NCI-H524 (cell line): ENCODE measurements around the gene PPP6R1.
"Not testable (repeated sequence)": the region's sequence is repeated elsewhere in the genome, so short reads cannot be mapped to it uniquely, and the experiment has no call there.

Source experiments
- DNase-seq, 2 experiments: peaks; one replicate each; lab custom pipeline; 2025; lab: John Stamatoyannopoulos, UW

Gene PPP6R1

DNA sequence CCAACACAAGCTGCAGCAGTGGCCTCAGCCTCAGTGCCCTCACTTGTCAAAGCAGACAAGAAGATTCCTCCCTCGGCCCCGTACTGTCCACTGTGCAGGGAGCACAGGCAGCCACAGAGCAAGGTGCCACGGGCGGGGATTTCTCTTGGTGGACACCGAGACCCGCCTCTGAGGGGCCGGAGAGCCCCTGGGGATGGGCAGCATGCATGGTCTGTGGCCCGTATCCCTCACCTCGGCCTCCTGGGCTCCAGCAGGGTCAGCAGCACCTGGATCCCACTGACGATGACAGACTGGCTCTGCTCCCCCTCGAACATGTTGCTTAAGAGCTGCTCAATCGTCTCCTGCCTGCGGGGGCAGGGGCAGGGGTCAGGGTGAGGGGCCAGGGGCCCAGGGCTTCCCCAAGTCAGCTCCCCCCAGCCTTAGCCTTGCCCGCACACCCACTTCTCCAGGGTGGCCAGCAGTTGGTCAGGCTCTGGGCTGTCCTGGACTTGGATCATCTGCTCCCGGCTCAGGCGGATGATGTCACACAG, 16.8 kb downstream of the PPP6R1 start:
- no peak for DNase-seq

GRCh38 chr19:55241143-55241934, 17.5 kb downstream of the PPP6R1 start:
- DNase-seq: no peak

DNA sequence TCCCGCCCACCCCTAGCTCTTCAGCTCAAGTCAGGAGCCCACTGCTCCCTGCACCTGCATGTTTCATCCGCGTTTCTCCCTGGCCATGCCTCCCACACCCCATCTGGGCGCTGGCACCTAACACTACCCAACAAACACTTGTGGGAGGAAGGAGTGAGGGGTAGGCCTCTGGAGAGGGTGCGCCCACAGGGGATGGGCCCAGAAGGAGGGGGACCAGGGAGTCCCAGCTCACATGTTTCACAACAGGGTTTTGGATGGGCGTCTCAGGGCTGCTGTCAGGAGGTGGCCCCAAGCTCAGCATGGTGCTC, 18.1 kb downstream of the PPP6R1 start:
- DNase-seq: no peak

DNA sequence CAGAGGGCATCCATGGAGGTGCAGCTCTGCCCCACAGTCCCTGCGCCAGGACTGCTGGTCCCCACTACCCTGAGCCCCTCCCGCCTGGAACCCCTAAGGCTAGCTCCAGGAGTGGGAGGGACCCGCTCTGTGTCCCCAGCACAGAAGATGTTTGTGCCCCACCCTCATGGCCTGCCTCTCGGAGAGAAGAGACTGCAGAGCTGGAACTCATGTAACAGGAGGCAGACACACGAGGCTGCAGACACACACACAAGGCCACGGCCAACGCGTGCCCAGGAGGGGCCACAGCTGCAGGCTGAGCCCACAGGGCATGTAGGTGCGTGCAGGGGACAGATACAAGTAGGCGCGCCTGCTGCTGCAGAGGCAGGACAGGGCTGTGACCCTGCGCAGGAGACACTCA, 19.8 kb downstream of the PPP6R1 start:
- no peak for DNase-seq

GRCh38 chr19:55238030-55238429, 20.8 kb downstream of the PPP6R1 start:
- no peak for DNase-seq

DNA sequence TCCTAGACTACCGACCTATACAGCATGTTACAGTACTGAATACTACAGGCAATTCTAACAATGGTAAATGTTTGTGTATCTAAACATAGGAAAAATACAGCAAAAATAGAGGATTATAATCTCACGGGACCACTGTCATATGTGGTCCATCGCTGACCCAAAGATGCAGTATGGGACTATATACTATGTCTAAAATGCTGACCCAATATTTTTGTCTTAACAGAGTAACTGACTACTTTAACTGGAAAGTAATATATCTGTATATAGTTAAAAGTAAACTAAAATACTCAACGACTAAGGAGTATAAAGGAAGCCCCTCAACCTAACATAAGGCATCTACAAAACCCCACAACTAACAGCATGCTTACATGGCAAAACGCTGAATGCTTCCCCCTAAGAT, 25.8 kb downstream of the PPP6R1 start:
- DNase-seq: no peak

DNA sequence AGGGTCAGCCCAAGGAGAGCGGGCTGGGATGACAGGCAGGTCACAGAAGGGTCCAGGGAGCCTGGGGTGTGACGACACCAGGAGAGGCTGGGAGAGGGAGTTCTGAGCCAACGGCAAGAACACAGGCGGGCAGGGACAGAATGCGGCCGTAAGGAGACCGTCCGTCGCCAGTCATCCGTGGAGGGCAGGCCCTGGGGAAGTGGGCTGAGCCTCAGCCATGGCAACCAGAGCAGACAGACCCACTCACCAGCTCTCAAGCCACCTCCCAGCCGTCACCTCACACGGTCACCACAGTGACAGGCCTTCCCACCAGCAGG, 26.6 kb downstream of the PPP6R1 start:
- no peak for DNase-seq

GRCh38 chr19:55231391-55232285, 27.2 kb downstream of the PPP6R1 start:
- no peak for DNase-seq

- no peak for DNase-seq
Observed at GRCh38 chr19:55230780-55231179, 28.0 kb downstream of the PPP6R1 start.

DNA sequence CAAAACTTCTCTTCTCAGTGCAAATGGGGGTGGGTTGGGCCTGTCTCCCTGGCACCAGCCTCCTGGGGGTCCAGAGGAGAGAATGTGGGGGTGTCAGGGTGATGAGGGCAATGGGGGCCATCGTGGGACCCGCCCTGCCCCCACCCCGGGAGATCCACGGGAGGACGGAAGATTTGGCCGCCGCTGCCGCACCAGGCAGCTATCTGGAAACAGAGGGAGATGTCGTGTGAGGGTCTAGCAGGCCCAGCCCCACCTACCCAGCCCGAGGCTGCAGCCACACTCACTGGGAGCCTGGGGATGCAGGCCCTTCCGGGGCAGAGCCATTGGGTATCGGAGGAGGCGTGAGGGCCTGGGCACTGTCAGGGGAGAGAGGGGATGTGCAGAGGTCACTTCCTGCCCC, 28.5 kb downstream of the PPP6R1 start:
- DNase-seq: no peak

DNA sequence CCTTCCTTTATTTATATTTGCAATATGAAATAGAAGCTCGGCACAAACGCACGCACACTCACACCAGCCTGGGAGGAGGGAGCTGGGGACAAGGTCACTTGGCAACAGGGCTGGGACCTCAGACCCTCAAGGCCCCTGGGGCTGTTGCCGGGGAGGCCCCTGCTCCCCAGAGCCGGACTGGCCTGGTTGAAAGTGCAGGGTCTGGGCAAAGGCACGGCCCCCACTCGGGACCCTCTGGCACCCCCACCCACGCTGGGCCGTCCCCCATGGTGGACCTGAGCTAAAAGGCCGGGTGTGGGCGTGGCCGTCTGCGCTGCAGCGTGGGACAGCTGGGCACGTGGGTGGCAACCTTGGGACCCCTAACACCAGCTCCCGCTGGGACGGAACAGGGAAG, 29.0 kb downstream of the PPP6R1 start:
- DNase-seq: no peak

DNA sequence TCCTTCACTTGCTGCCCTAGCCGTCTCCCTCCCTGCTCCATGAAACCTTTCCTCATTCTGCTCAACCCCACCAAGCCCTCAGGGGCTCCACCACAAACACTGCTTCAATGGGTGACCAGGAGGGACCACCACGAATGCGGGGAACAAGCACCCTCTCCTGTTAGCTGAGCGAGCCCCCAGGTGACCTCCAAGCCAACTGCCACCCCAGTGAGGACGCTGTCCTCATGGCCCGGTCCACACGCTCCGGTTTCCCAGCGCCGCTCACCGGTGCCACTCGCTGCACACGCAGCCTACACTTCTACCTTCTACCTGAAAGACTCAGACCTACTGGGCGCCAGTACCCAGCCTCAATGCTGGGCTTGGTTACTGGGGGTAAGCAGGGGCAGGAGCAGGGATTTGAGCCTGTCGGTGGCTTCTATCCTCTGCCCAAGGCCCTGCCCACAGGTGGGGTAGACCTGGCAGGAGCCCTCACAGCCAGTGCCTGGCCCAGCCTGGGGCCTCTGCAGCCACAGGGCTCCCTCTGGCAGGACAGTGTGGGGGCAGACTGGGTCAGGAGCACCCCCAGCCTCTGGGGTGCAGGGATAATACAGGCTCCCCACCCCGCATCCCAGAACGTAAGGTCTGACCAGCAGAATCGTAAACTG, 29.6 kb downstream of the PPP6R1 start:
- no peak for DNase-seq

DNA sequence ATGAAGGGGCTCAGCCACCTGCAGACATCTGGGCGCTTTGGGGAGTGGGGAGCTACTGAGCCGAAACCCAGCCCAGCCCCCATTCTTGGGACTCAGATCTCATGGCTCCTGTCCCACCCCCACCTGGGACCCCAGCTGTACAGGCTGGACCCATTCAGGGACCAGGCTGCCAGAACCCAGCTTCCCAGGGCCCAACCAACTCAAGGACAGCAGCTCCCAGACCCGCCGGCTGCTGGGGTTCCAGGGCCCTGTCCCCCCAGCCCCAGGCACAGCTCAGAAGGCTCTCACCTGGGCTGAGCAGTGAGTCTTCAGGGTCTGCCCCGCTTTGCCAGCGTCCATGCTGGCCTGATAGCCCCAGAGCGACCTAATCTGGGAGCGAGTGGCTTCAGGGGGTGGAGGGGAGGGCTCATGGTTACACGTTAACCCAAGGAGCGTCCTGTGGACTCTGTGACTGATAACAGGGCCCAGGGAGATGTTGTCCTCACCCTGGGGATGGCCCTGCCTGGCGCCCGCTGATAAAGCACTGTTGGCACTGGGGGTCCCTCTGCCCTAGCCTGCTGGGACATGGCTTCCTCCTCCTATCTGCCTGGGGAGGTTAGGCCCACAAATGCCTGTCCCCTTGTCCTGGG, 30.3 kb downstream of the PPP6R1 start, which contains the start of gene TMEM86B:
TMEM86B (minus strand) TSS at position 361 of the 629 bp plus-strand sequence; CDS start at position 339, 22 bp downstream.
- DNase-seq: no peak

DNA sequence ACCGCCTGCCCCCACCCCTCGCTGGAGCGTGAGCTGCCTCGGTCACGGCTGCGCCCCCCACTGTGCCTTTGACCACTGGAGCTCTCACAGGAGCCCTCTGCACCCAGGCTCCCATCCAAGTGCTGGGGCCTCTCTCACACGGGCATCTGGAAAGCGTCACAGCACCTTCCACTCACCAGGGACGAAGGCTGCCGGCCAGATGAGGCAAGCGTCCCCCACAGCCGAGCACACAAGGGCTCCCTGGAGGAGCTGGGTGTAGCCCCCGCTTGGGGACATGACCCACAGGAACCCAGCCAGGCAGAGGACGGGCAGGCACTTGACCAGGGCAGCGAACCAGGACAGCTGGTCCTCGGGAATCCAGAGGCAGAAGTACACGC, 30.8 kb downstream of the PPP6R1 start:
- no peak for DNase-seq

GRCh38 chr19:55227241-55228014, 31.4 kb downstream of the PPP6R1 start:
- DNase-seq: no peak

DNA sequence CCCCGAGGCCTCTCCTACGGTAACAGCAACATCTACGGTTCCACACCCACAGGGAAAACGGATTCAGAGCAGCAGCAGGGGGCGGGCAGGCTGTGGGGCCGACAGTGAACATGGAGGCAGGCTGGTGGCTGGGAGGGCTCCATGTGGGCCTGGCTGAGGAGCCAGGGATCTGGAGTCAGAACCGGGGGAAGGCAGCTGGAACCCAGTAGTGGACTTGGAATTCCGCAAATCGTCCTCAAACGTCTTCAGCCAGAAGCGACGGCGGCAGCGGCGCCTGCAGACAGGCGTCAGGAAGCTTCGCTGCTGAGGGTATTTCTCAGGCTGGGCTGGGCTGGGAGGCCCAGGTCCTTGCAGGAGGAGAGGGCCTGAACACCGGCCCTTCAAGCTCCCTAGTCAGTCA, 32.0 kb downstream of the PPP6R1 start:
- DNase-seq: no peak

- no peak for DNase-seq
Observed at GRCh38 chr19:55226273-55226672, 32.5 kb downstream of the PPP6R1 start.

- DNase-seq: no peak
Observed at GRCh38 chr19:55225415-55225958, 33.3 kb downstream of the PPP6R1 start.

GRCh38 chr19:55224679-55225414, 34.0 kb downstream of the PPP6R1 start:
- DNase-seq: not testable (repeated sequence)

DNA sequence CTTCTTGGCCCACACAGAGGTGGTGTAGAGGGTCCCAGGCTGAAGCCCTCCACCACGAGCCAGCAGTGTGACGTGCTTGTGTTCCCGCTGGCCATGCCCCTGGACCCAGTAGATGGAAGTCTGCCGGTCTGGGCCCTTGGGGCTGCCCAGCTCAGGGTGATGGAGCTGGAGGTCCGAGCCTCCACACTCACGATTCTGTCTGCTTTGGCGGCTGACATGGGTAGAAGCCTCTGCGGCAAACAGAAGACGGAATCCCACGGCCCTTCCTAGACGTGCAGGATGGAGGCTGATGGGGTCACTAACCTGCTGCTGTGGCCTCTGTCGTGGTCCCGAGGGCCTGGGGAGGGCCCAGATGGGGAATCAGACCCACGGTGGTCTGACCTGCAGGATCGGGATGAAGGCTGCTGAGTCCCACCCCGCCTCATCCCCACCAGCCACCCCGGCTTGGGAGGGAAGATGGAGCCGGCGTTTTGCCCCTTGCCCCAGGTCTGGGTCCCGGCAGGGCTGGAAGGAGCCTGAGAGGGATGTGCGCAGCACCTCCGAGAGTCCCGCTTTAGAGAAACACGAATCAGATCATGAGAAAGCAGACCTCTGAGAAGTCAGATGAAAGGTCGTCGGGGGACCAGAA, 34.7 kb downstream of the PPP6R1 start:
- no peak for DNase-seq
